ENCODE measurements around the gene BGLAP.
"Not testable (repeated sequence)": the region's sequence is repeated elsewhere in the genome, so short reads cannot be mapped to it uniquely, and the experiment has no call there.

Gene BGLAP

GRCh38 chr1:156241926-156242325 lies at the start of gene BGLAP:
Gene BGLAP, plus strand, starts transcription at chr1:156242184. Its CDS starts 48 bp downstream, at chr1:156242232.
- no peak for DNase-seq

GRCh38 chr1:156193208-156193487 lies 48.8 kb upstream of the BGLAP start:
- no peak for DNase-seq

GRCh38 chr1:156193488-156194299 lies 48.3 kb upstream of the BGLAP start, which contains the start of gene SLC25A44:
Gene SLC25A44, plus strand, starts transcription at chr1:156194104. Its CDS starts 5,744 bp downstream, at chr1:156199848.
- peak; percentile 96 for DNase-seq

GRCh38 chr1:156194300-156194652 lies 47.7 kb upstream of the BGLAP start:
- peak; percentile 3 for DNase-seq

- DNase-seq, result no peak
Observed at GRCh38 chr1:156195853-156196252, 46.1 kb upstream of the BGLAP start.

GRCh38 chr1:156196445-156196844 lies 45.5 kb upstream of the BGLAP start:
- no peak for DNase-seq

GRCh38 chr1:156198831-156199349 lies 43.1 kb upstream of the BGLAP start:
- DNase-seq, result no peak

- DNase-seq, result no peak
Observed at GRCh38 chr1:156200044-156200443, 41.9 kb upstream of the BGLAP start.

GRCh38 chr1:156203331-156203730 lies 38.7 kb upstream of the BGLAP start:
- DNase-seq, result no peak

GRCh38 chr1:156204686-156205085 lies 37.3 kb upstream of the BGLAP start:
- no peak for DNase-seq

- no peak for DNase-seq
Observed at GRCh38 chr1:156211243-156211642, 30.7 kb upstream of the BGLAP start.

GRCh38 chr1:156212130-156212529 lies 29.9 kb upstream of the BGLAP start:
- DNase-seq, result no peak

- peak; percentile 93 for DNase-seq
Observed at GRCh38 chr1:156212833-156213643, 28.9 kb upstream of the BGLAP start, which contains the start of gene PMF1. Gene PMF1, plus strand, starts transcription at chr1:156213007. Its CDS starts 9 bp downstream, at chr1:156213016.

- DNase-seq, result no peak
Observed at GRCh38 chr1:156213644-156213966, 28.4 kb upstream of the BGLAP start.

GRCh38 chr1:156214024-156214748 lies 27.8 kb upstream of the BGLAP start:
- no peak for DNase-seq

- DNase-seq, result not testable (repeated sequence)
Observed at GRCh38 chr1:156216361-156217086, 25.5 kb upstream of the BGLAP start.

GRCh38 chr1:156217871-156218270 lies 24.1 kb upstream of the BGLAP start:
- no peak for DNase-seq

- no peak for DNase-seq
Observed at GRCh38 chr1:156220226-156220625, 21.8 kb upstream of the BGLAP start.

- DNase-seq, result no peak
Observed at GRCh38 chr1:156221986-156222692, 19.8 kb upstream of the BGLAP start.

GRCh38 chr1:156225677-156226014 lies 16.3 kb upstream of the BGLAP start:
- no peak for DNase-seq

GRCh38 chr1:156226116-156226538 lies 15.9 kb upstream of the BGLAP start:
- no peak for DNase-seq

- no peak for DNase-seq
Observed at GRCh38 chr1:156226782-156227181, 15.2 kb upstream of the BGLAP start.

Data from NCI-H2171 (cell line).